ENCODE results near the gene SLC7A6. TPM values are rescaled to one million over a fixed set of nuclear protein-coding genes. Genes with fewer than 3 reads are reported as not detected.

Gene SLC7A6
- 55.9 and 56.3 TPM in 2 replicates for total RNA-seq

GRCh38 chr16:68264128-68265077 lies at the start of gene SLC7A6:
Gene SLC7A6, plus strand, starts transcription at chr16:68264526. Its CDS starts 10,201 bp downstream, at chr16:68274727.

GRCh38 chr16:68235887-68236136 lies 28.5 kb upstream of the SLC7A6 start, which contains the start of gene ESRP2:
Gene ESRP2, minus strand, starts transcription at chr16:68236127. Its CDS starts 82 bp downstream, at chr16:68236045.

GRCh38 chr16:68244903-68245853 lies 19.1 kb upstream of the SLC7A6 start, which contains the start of gene PLA2G15:
Gene PLA2G15, plus strand, starts transcription at chr16:68245373. Its CDS starts 54 bp downstream, at chr16:68245427.

GRCh38 chr16:68310774-68311511 lies 46.6 kb downstream of the SLC7A6 start, which contains the start of the genes PRMT7 and SLC7A6OS:
Gene PRMT7, plus strand, starts transcription at chr16:68311019. Its CDS starts 4,961 bp downstream, at chr16:68315980.
Gene SLC7A6OS, minus strand, starts transcription at chr16:68310946. Its CDS starts 20 bp downstream, at chr16:68310926.

Small RNAs within 50 kb of the gene (small RNA-seq; reads per million reads assigned to genes)
- not detected for gene RNU4-30P
- not detected for gene RNU6-1262P

Other genes starting within 250 kb of the SLC7A6 start
- not detected in 2 replicates for gene DPEP2NB, start 248.6 kb upstream of the SLC7A6 start, total RNA-seq
- gene DDX28, start 241.3 kb upstream of the SLC7A6 start, total RNA-seq = 14.9 and 17.6 TPM in 2 replicates
- gene DUS2, start 241.2 kb upstream of the SLC7A6 start, total RNA-seq = 17.8 and 20.6 TPM in 2 replicates
- 35.4 and 35.6 TPM in 2 replicates for gene NFATC3, start 179.2 kb upstream of the SLC7A6 start, total RNA-seq
- 0.29 and 0.98 TPM in 2 replicates for gene ESRP2, start 28.4 kb upstream of the SLC7A6 start, total RNA-seq
- gene PLA2G15, start 19.2 kb upstream of the SLC7A6 start, total RNA-seq = 23.7 and 28.7 TPM in 2 replicates
- 14.0 and 16.4 TPM in 2 replicates for gene SLC7A6OS, start 46.4 kb downstream of the SLC7A6 start, total RNA-seq
- gene PRMT7, start 46.5 kb downstream of the SLC7A6 start, total RNA-seq = 38.4 and 39.8 TPM in 2 replicates
- gene SMPD3, start 184.0 kb downstream of the SLC7A6 start, total RNA-seq = 0.10 and 0.33 TPM in 2 replicates

All from vein endothelial cell (primary cell).